Measurements from ENCODE around the gene CD58. TPM values are rescaled to one million over a fixed set of nuclear protein-coding genes. Genes with fewer than 3 reads are reported as not detected.
A peak's percentile ranks its signal among the peaks of the same experiment; 100 is the strongest.

CD58 gene
- total and polyA plus RNA-seq, 9 of the 15 experiments (the other 6 are each of a cell fraction or from before 2014, with no cell fraction given), result 18.1 to 113 (median 37.4) TPM

DNA sequence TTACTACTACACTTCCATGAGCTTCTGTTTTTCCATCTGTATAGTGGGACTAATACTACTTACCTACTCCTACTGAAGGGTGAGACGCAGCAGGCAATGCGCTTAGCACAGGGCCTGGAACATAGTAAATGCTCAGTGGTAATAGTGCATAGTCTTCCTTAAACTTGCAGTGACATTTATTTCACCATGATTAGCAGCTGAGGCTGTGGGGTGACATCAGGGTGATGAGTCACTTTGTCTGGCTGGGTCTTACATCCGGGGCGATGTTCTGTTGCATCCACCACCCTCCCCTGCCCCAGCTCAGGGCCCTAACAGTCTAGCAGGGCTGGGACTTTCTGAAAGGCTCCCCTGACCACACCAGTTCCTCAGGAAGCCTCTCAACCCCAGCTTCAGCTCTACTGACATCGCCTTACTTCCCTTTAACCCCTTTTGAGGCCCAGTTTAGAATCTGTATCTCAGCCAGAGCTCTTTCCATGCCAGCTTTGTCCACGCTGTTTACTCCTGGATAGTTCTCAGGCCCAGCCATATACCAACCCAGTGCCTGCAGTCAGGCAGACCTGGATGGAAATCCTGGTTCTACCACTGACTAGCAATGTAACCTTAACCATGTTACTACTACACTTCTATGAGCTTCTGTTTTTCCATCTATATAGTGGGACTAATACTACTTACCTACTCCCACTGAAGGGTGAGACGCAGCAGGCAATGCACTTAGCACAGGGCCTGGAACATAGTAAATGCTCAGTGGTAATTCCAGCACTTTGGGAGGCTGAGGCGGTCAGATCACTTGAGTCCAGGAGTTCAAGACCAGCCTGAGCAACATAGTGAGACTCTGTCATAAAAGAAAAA, 66.3 kb downstream of the CD58 start (continued):
- TF ChIP-seq, protein P1, sequence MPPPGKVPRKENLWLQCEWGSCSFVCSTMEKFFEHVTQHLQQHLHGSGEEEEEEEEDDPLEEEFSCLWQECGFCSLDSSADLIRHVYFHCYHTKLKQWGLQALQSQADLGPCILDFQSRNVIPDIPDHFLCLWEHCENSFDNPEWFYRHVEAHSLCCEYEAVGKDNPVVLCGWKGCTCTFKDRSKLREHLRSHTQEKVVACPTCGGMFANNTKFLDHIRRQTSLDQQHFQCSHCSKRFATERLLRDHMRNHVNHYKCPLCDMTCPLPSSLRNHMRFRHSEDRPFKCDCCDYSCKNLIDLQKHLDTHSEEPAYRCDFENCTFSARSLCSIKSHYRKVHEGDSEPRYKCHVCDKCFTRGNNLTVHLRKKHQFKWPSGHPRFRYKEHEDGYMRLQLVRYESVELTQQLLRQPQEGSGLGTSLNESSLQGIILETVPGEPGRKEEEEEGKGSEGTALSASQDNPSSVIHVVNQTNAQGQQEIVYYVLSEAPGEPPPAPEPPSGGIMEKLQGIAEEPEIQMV (tag; conservative IDR thresholded peaks at IDR 0.05; ENCODE audit: low read depth), result no peak
- 0 out of 2 replicates have a peak, but pooled peaks have one; percentile 32 for TF ChIP-seq ELK3 (CRISPR knock-in tag; IDR thresholded peaks at IDR 0.05)
- TF ChIP-seq MAZ (CRISPR knock-in tag; conservative IDR thresholded peaks at IDR 0.05 in 1 of 2, IDR thresholded peaks at IDR 0.05 in 1 of 2), result peak; percentile 15 to 76
- peak; percentile 51 for TF ChIP-seq FOXM1 (IDR thresholded peaks at IDR 0.05; ENCODE audit: low read depth)
- no peak for TF ChIP-seq FOXM1 (CRISPR knock-in tag; IDR thresholded peaks at IDR 0.05; ENCODE audit: low read depth)
- no peak for TF ChIP-seq ZNF133 (CRISPR knock-in tag; IDR thresholded peaks at IDR 0.05)
- peak; percentile 82 for TF ChIP-seq NFIC (IDR thresholded peaks at IDR 0.05)
- TF ChIP-seq DEAF1 (CRISPR knock-in tag; IDR thresholded peaks at IDR 0.05), result no peak
- no peak for TF ChIP-seq NCOA2 (IDR thresholded peaks at IDR 0.05; ENCODE audit: partially characterized antibody in 2 of 2)
- no peak for TF ChIP-seq ZNF512 (tag; IDR thresholded peaks at IDR 0.05)
- TF ChIP-seq SRF (CRISPR knock-in tag; IDR thresholded peaks at IDR 0.05), result no peak
- no peak for TF ChIP-seq XRCC5 (IDR thresholded peaks at IDR 0.05; ENCODE audit: low read depth, low read length)
- TF ChIP-seq SETDB1 (IDR thresholded peaks at IDR 0.05; ENCODE audit: low read length), result no peak
- no peak for TF ChIP-seq ZNF445 (CRISPR knock-in tag; IDR thresholded peaks at IDR 0.05; ENCODE audit: low read depth)
- no peak for TF ChIP-seq ESRRB (CRISPR knock-in tag; IDR thresholded peaks at IDR 0.05; ENCODE audit: borderline replicate concordance)
- no peak for TF ChIP-seq SNRNP70 (optimal IDR thresholded peaks at IDR 0.05; ENCODE audit: low read depth, low read length)
